SK-N-SH treated with all-trans-retinoic acid at 6 μM for 48 hours (cell line): ENCODE data around the gene SMARCA2.

ENCODE experiments used
- ATAC-seq: fragments of 200-7000 bp; cut with Tn5 transposase; 3 replicates; pipeline ENCODE4 v1.9.1; 2020; ENCODE audit warnings: mild to moderate bottlenecking, moderate library complexity
- BACH2 ChIP-seq: fragments of 250-450 bp; sonication (Bioruptor Pico); IDR thresholded peaks from 2 replicates; pipeline ENCODE4 v1.9.0; 2021; ENCODE audit warnings: mild to moderate bottlenecking, borderline replicate concordance
- CREB5 ChIP-seq: fragments of 250-450 bp; sonication (Bioruptor Pico); IDR thresholded peaks from 2 replicates; pipeline ENCODE4 v1.5.1; 2020; ENCODE audit warnings: low read depth, mild to moderate bottlenecking, moderate library complexity
- CSDC2 ChIP-seq: fragments of 250-450 bp; sonication (Bioruptor Pico); IDR thresholded peaks from 2 replicates; pipeline ENCODE4 v1.5.0; 2020; ENCODE audit warnings: mild to moderate bottlenecking, moderate library complexity
- CSRNP3 ChIP-seq: fragments of 250-450 bp; sonication (Bioruptor Pico); IDR thresholded peaks from 2 replicates; pipeline ENCODE4 v1.5.1; 2021; ENCODE audit warnings: mild to moderate bottlenecking, moderate library complexity
- GLIS3 ChIP-seq: fragments of 250-450 bp; sonication (Bioruptor Pico); IDR thresholded peaks from 2 replicates; pipeline ENCODE4 v1.5.0; 2020; ENCODE audit warnings: mild to moderate bottlenecking, moderate library complexity
- ISL1 ChIP-seq: fragments of 250-450 bp; sonication (Bioruptor Pico); IDR thresholded peaks from 2 replicates; pipeline ENCODE4 v2.1.2; 2022; ENCODE audit warnings: mild to moderate bottlenecking, moderate library complexity
- OSR1 ChIP-seq: fragments of 250-450 bp; sonication (Bioruptor Pico); IDR thresholded peaks from 2 replicates; pipeline ENCODE4 v1.8.0; 2022; ENCODE audit warnings: moderate library complexity, mild to moderate bottlenecking, inconsistent platforms
- PATZ1 ChIP-seq: fragments of 250-450 bp; sonication (Bioruptor Pico); IDR thresholded peaks from 2 replicates; pipeline ENCODE4 v1.8.0; 2020; ENCODE audit warnings: mild to moderate bottlenecking, moderate library complexity, borderline replicate concordance
- POU6F1 ChIP-seq: fragments of 250-450 bp; sonication (Bioruptor Pico); IDR thresholded peaks from 2 replicates; pipeline ENCODE4 v1.8.0; 2021; ENCODE audit warnings: low read depth, mild to moderate bottlenecking, moderate library complexity, borderline replicate concordance
- PPARA ChIP-seq: fragments of 250-450 bp; sonication (Bioruptor Pico); IDR thresholded peaks from 2 replicates; pipeline ENCODE4 v1.5.0; 2020; ENCODE audit warnings: mild to moderate bottlenecking, borderline replicate concordance
- TCF4 ChIP-seq: fragments of 250-450 bp; sonication (Bioruptor Pico); IDR thresholded peaks from 2 replicates; pipeline ENCODE4 v1.8.0; 2021; ENCODE audit warnings: mild to moderate bottlenecking, moderate library complexity, borderline replicate concordance
- TOX ChIP-seq: fragments of 250-450 bp; sonication (Bioruptor Pico); IDR thresholded peaks from 2 replicates; pipeline ENCODE4 v1.8.0; 2021; ENCODE audit warnings: mild to moderate bottlenecking, moderate library complexity, borderline replicate concordance
- TSHZ2 ChIP-seq: fragments of 250-450 bp; sonication (Bioruptor Pico); IDR thresholded peaks from 2 replicates; pipeline ENCODE4 v1.5.0; 2020; ENCODE audit warnings: mild to moderate bottlenecking, moderate library complexity
- ZFP3 ChIP-seq: fragments of 250-450 bp; sonication (Bioruptor Pico); IDR thresholded peaks from 2 replicates; pipeline ENCODE4 v1.5.0; 2020; ENCODE audit warnings: mild to moderate bottlenecking, moderate library complexity
- ZFP30 ChIP-seq: fragments of 450-650 bp; formaldehyde crosslinking; IDR thresholded peaks from 2 replicates; pipeline ENCODE4 v1.5.0; 2022; ENCODE audit warnings: mild to moderate bottlenecking, moderate library complexity
- ZNF565 ChIP-seq: fragments of 450-650 bp; formaldehyde crosslinking; conservative IDR thresholded peaks from 2 replicates; pipeline ENCODE4 v1.5.0; 2020; ENCODE audit warnings: low read depth, mild to moderate bottlenecking, moderate library complexity
- ZNF70 ChIP-seq: fragments of 450-650 bp; formaldehyde crosslinking; IDR thresholded peaks from 2 replicates; pipeline ENCODE4 v1.5.0; 2020; ENCODE audit warnings: mild to moderate bottlenecking, moderate library complexity
- ZNF8 ChIP-seq: fragments of 450-650 bp; formaldehyde crosslinking; IDR thresholded peaks from 2 replicates; pipeline ENCODE4 v1.5.0; 2020; ENCODE audit warnings: mild to moderate bottlenecking, moderate library complexity

The SMARCA2 gene

GRCh38 chr9:2128618-2129017 is 113.5 kb downstream of the SMARCA2 start:
- no peak for ATAC-seq
- TF ChIP-seq TSHZ2 (no peak), GLIS3 (CRISPR knock-in tag) (no peak), CSRNP3 (no peak), POU6F1 (CRISPR knock-in tag) (no peak), CREB5 (CRISPR knock-in tag) (no peak), PPARA (CRISPR knock-in tag) (no peak), ZNF70 (CRISPR knock-in tag) (no peak), BACH2 (CRISPR knock-in tag) (no peak), ZNF565 (CRISPR knock-in tag) (no peak), TOX (no peak), ISL1 (no peak), CSDC2 (CRISPR knock-in tag) (no peak), PATZ1 (CRISPR knock-in tag) (no peak), ZFP3 (no peak)

- TF ChIP-seq ZNF70 (CRISPR knock-in tag) (no peak), ISL1 (no peak), OSR1 (no peak), TCF4 (CRISPR knock-in tag) (no peak)
- TF ChIP-seq, all 23 proteins: peak for 0
These were observed 115.8 kb downstream of the SMARCA2 start for GRCh38 chr9:2130941-2131340.

GRCh38 chr9:2132484-2133082 is 117.4 kb downstream of the SMARCA2 start:
- peak; percentile 59 for ATAC-seq
- no peak for TF ChIP-seq CSRNP3
- TF ChIP-seq ZNF8: no peak
- TF ChIP-seq TSHZ2: no peak
- TF ChIP-seq CREB5 (CRISPR knock-in tag): no peak
- no peak for TF ChIP-seq TOX
- TF ChIP-seq ZFP3: no peak
- TF ChIP-seq ZNF70 (CRISPR knock-in tag): no peak
- no peak for TF ChIP-seq OSR1
- TF ChIP-seq CSDC2 (CRISPR knock-in tag): no peak
- no peak for TF ChIP-seq PPARA (CRISPR knock-in tag)
- TF ChIP-seq ZFP30 (CRISPR knock-in tag): no peak
- no peak for TF ChIP-seq TCF4 (CRISPR knock-in tag)
- TF ChIP-seq BACH2 (CRISPR knock-in tag): no peak
- no peak for TF ChIP-seq GLIS3 (CRISPR knock-in tag)
- no peak for TF ChIP-seq ISL1
- no peak for TF ChIP-seq POU6F1 (CRISPR knock-in tag)

More at GRCh38 chr9:2130941-2131340, 115.8 kb downstream of the SMARCA2 start:
- no peak for ATAC-seq
